HCT116 (cell line): ENCODE results near the gene MEP1A. TPM values are rescaled to one million over a fixed set of nuclear protein-coding genes. Genes with fewer than 3 reads are reported as not detected.

Experiments used
- ATAC-seq: fragments of 200-7000 bp; cut with Tn5 transposase; 2 replicates; pipeline ENCODE4 v1.9.1; 2020; ENCODE audit warnings: mild to moderate bottlenecking, moderate library complexity
- BruUV-seq: library from RNA; stranded (reverse); fragments of 400-500 nt; replicated peaks from 2 replicates; lab custom pipeline; 2021; lab: Mats Ljungman, UMichigan
- CTCF ChIA-PET: fragments of 300-600 bp; sonication (Branson Sonifier 250); formaldehyde crosslinking; loops from one replicate; lab custom pipeline; 2021; ENCODE audit warnings: antibody characterized with exemption; lab: Charles Lee
- POLR2A ChIA-PET: fragments of 300-600, 350-600 bp; sonication (Branson Sonifier 250); formaldehyde crosslinking; loops from one replicate; lab custom pipeline; 2021; ENCODE audit warnings: antibody characterized with exemption; lab: Charles Lee
- RAD21 ChIA-PET, 2 experiments: fragments of 300-600 bp; sonication (Branson Sonifier 250); formaldehyde crosslinking; loops; one replicate each; lab custom pipeline; 2023; ENCODE audit warnings: low total read pairs in 2 of 2; ENCODE audit not compliant: uncharacterized antibody in 2 of 2, unreplicated experiment in 2 of 2, low non-redundant PET in 1 of 2; lab: Charles Lee
- DNase-seq: peaks from one replicate; pipeline ENCODE4 v3.0.0-alpha.2; 2010; ENCODE audit warnings: low read depth, low spot score
- H2AFZ ChIP-seq: fragments of 200-600 bp; shearing (Covaris generic), sonication (generic); 2 replicates; pipeline ENCODE4 v1.6.1; 2017; ENCODE audit warnings: low read depth, mixed run types, mixed read lengths, antibody characterized with exemption, low read length; ENCODE audit not compliant: poor library complexity, severe bottlenecking
- H3K27ac ChIP-seq: 2 replicates; pipeline ENCODE4 v1.5.1; 2012; ENCODE audit warnings: low read depth, low read length
- H3K27me3 ChIP-seq: fragments of 200-600 bp; sonication (generic); 2 replicates; pipeline ENCODE4 v1.6.1; 2016; ENCODE audit warnings: mixed run types, low read length, mixed read lengths; ENCODE audit not compliant: insufficient read depth
- H3K36me3 ChIP-seq, 2 experiments: fragments of 200-500 bp in 1 of 2; fragments of 200-600 bp in 1 of 2; sonication (Bioruptor generic) in 1 of 2; sonication (generic) in 1 of 2; 2 replicates each; pipeline versions ENCODE4 v1.5.1 to v1.6.1; 2014 to 2016; ENCODE audit warnings: low read length in 2 of 2, inconsistent platforms in 1 of 2, mixed read lengths in 1 of 2, mixed run types in 1 of 2; ENCODE audit not compliant: insufficient read depth in 2 of 2, control insufficient read depth in 1 of 2
- H3K4me1 ChIP-seq, 2 experiments: fragments of 200-600 bp in 1 of 2; sonication (generic) in 1 of 2; 2 replicates each; pipeline versions ENCODE4 v1.5.1 to v1.6.1; 2012 to 2017; ENCODE audit warnings: low read length in 2 of 2, inconsistent platforms in 1 of 2, mild to moderate bottlenecking in 1 of 2, mixed read lengths in 1 of 2, mixed run types in 1 of 2, moderate library complexity in 1 of 2; ENCODE audit not compliant: insufficient read depth in 2 of 2, control insufficient read depth in 1 of 2
- H3K4me2 ChIP-seq: fragments of 200-600 bp; sonication (generic); 2 replicates; pipeline ENCODE4 v1.6.1; 2017; ENCODE audit warnings: mixed run types, low read length, mixed read lengths
- H3K4me3 ChIP-seq, 2 experiments: fragments of 200-600 bp in 1 of 2; sonication (generic) in 1 of 2; replicated peaks in 1 of 2; 2 replicates each; pipeline ENCODE4 v1.5.1; 2011 to 2016; ENCODE audit warnings: low read length in 2 of 2, control low read depth in 1 of 2, low read depth in 1 of 2, mild to moderate bottlenecking in 1 of 2, mixed read lengths in 1 of 2, mixed run types in 1 of 2
- H3K79me2 ChIP-seq: fragments of 200-600 bp; sonication (generic); 2 replicates; pipeline ENCODE4 v1.6.1; 2017; ENCODE audit warnings: mild to moderate bottlenecking, mixed run types, low read length, moderate library complexity, mixed read lengths; ENCODE audit not compliant: insufficient read depth
- H3K9ac ChIP-seq: fragments of 200-600 bp; sonication (generic); 2 replicates; pipeline ENCODE4 v1.6.1; 2016; ENCODE audit warnings: low read length, mixed read lengths
- H3K9me2 ChIP-seq: fragments of 200-600 bp; sonication (generic), shearing (Covaris generic); 2 replicates; pipeline ENCODE4 v1.6.1; 2017; ENCODE audit warnings: mixed run types, mild to moderate bottlenecking, moderate library complexity; ENCODE audit not compliant: insufficient read depth
- H3K9me3 ChIP-seq, 2 experiments: fragments of 200-500 bp in 1 of 2; fragments of 200-600 bp in 1 of 2; sonication (Bioruptor generic) in 1 of 2; sonication (generic) in 1 of 2; 2 replicates each; pipeline ENCODE4 v1.6.1; 2014 to 2017; ENCODE audit warnings: low read length in 2 of 2, mixed read lengths in 2 of 2, inconsistent platforms in 1 of 2, low read depth in 1 of 2, mild to moderate bottlenecking in 1 of 2, mixed run types in 1 of 2, moderate library complexity in 1 of 2; ENCODE audit not compliant: control insufficient read depth in 1 of 2, insufficient read depth in 1 of 2
- H4K20me1 ChIP-seq: fragments of 200-600 bp; sonication (generic), shearing (Covaris generic); 2 replicates; pipeline ENCODE4 v1.6.1; 2017; ENCODE audit warnings: mixed run types, mild to moderate bottlenecking, moderate library complexity; ENCODE audit not compliant: insufficient read depth
- CBX3 ChIP-seq: IDR thresholded peaks from 2 replicates; pipeline ENCODE4 v1.6.1; 2012; ENCODE audit warnings: low read depth
- CEBPB ChIP-seq: IDR thresholded peaks from 2 replicates; pipeline ENCODE4 v1.6.1; 2012; ENCODE audit warnings: low read depth
- ELF1 ChIP-seq: IDR thresholded peaks from 2 replicates; pipeline ENCODE4 v1.6.1; 2012; ENCODE audit warnings: low read depth, borderline replicate concordance
- EZH2 ChIP-seq: fragments of 200-600 bp; sonication (generic); IDR thresholded peaks from 2 replicates; pipeline ENCODE4 v1.6.1; 2017; ENCODE audit warnings: antibody characterized with exemption, mixed run types
- EZH2phosphoT487 ChIP-seq: fragments of 200-600 bp; IDR thresholded peaks from 2 replicates; pipeline ENCODE4 v1.6.1; 2018; ENCODE audit warnings: antibody characterized with exemption, borderline replicate concordance
- POLR2AphosphoS5 ChIP-seq: IDR thresholded peaks from 2 replicates; pipeline ENCODE4 v1.6.1; 2011; ENCODE audit warnings: mild to moderate bottlenecking, low read depth, low read length, moderate library complexity
- RAD21 ChIP-seq: IDR thresholded peaks from 2 replicates; pipeline ENCODE4 v1.6.1; 2012; ENCODE audit warnings: low read depth, mild to moderate bottlenecking
- REST ChIP-seq: IDR thresholded peaks from 2 replicates; pipeline ENCODE4 v1.6.1; 2012; ENCODE audit warnings: low read depth
- TCF7L2 ChIP-seq: IDR thresholded peaks from 2 replicates; pipeline ENCODE4 v1.7.0; 2011; ENCODE audit warnings: borderline replicate concordance, inconsistent platforms; ENCODE audit not compliant: insufficient read depth, insufficient read length; ENCODE audit errors: extremely low read depth
- ZBTB33 ChIP-seq: IDR thresholded peaks from 2 replicates; pipeline ENCODE4 v1.6.1; 2011; ENCODE audit warnings: mild to moderate bottlenecking, low read length, moderate library complexity; ENCODE audit not compliant: insufficient replicate concordance; ENCODE audit errors: extremely low read depth
- ZFX ChIP-seq: fragments of 450-650 bp; IDR thresholded peaks from 2 replicates; pipeline ENCODE4 v1.6.1; 2017
- intact Hi-C: fragments of 100-400 bp; cut with micrococcal nuclease; formaldehyde crosslinking; loops from 2 replicates; pipeline ENCODE4 v1.10.0; 2022
- total RNA-seq: library from RNA; stranded (reverse); gene quantifications from one replicate; pipeline ENCODE4 v1.2.1, GENCODE V29; 2021; ENCODE audit not compliant: unreplicated experiment

The MEP1A gene
- total RNA-seq, 1 experiment from 2014 or later = not detected

- no peak overlapping the region for H3K4me3 ChIP-seq
- H3K27me3 ChIP-seq = no peaks in the 10 kb centered on the region
- RAD21 ChIA-PET = no interaction called here
- no peaks in the 10 kb centered on the region for H3K9me2 ChIP-seq
- no peak overlapping the region for H3K4me2 ChIP-seq
- no peak overlapping the region for H2AFZ ChIP-seq
- no peak overlapping the region for H3K27ac ChIP-seq
- no peaks in the 10 kb centered on the region for H3K4me1 ChIP-seq
- TF ChIP-seq EZH2phosphoT487 (no peak), RAD21 (no peak), ELF1 (no peak), REST (no peak), CBX3 (no peak), TCF7L2 (no peak), POLR2AphosphoS5 (no peak), ZFX (no peak), EZH2 (no peak), CEBPB (no peak), ZBTB33 (no peak)
- TF ChIP-seq, all 23 proteins: peak for 0
- intact Hi-C loops = no loop called here
- no peaks in the 10 kb centered on the region for H3K9me3 ChIP-seq
- H3K79me2 ChIP-seq = no peaks in the 10 kb centered on the region
- ChIA-PET CTCF (no interaction called here), POLR2A (no interaction called here)
- H3K9ac ChIP-seq = no peak overlapping the region
- BruUV-seq = no TSS peak
- ATAC-seq = no peak
- H3K36me3 ChIP-seq = no peaks in the 10 kb centered on the region
- no peaks in the 10 kb centered on the region for H4K20me1 ChIP-seq
- DNase-seq = no peak
These were observed 21.2 kb upstream of the MEP1A start for GRCh38 chr6:46772016-46772415.
